GF-D8 (cell line): Measurements from ENCODE around the gene ESR2.
"Not testable (repeated sequence)": the region's sequence is repeated elsewhere in the genome, so short reads cannot be mapped to it uniquely, and the experiment has no call there.

Experiments used
- DNase-seq: peaks from one replicate; lab custom pipeline; 2025; lab: John Stamatoyannopoulos, UW

Gene ESR2

DNA sequence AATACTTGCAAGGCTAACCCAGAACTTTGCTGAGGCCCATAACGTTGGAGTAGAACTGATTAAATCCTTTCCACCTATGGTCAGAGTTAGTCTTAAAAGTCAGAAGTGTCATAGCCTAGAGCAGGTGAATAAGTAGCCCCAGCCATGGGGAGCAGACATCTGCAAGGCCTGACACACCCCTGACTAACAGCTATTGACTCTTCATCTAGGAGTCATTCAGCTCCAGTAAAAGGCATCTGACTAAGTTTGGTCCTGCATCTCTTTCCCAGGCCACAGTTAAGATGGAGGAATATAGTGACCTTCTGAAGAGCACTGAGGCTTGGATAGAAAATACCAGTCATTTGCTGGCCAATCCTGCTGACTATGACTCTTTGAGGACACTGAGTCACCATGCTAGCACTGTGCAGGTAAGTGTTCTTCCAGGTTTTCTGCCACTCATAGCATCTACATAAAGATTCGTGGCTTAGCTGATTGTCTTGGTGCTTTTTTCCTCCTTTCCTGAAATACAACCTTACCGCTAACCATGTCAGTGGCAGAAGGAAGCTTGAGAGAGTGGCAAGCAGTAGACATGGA is 212.9 kb downstream of the ESR2 start:
- DNase-seq = no peak

DNA sequence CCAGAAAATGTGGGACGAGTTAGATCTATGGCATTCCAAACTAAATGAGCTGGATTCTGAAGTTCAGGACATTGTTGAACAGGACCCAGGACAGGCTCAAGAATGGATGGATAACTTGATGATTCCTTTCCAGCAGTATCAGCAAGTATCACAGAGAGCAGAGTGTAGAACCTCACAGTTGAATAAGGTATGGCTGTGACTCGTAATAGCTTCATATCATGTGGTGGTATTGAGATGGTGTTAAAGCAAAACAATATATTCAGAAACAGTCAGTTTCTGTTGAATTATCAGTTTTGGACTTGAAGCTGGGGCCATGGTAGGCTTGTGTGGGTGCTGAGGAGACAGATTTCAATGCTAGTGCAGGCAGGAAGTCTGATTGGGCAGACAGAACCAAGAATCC is 213.7 kb downstream of the ESR2 start:
- DNase-seq = no peak

DNA sequence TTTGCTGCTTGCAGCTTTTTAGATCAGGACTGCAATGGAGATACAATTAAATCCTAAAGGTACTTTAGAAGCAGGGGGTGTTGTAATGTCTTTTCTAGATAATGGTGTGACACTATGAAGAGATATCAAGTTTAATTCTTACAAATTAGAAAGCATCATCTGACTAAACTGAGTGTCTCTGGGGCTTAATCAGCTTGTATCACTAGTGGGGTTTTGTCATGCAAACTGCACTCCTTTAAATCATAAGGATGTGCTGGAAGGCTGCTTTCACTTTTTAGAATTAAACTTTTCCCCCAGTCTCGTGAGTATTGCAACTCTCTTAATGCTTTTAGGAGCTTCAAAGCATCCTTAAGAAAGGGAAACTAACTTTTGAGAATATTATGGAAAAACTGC is 218.6 kb downstream of the ESR2 start:
- no peak for DNase-seq

- DNase-seq = no peak
These were observed 219.1 kb downstream of the ESR2 start for GRCh38 chr14:64074961-64075612.

- no peak for DNase-seq
These were observed 224.4 kb downstream of the ESR2 start for GRCh38 chr14:64069634-64070359.

- DNase-seq = no peak
These were observed 229.7 kb downstream of the ESR2 start for GRCh38 chr14:64064447-64064846.

DNA sequence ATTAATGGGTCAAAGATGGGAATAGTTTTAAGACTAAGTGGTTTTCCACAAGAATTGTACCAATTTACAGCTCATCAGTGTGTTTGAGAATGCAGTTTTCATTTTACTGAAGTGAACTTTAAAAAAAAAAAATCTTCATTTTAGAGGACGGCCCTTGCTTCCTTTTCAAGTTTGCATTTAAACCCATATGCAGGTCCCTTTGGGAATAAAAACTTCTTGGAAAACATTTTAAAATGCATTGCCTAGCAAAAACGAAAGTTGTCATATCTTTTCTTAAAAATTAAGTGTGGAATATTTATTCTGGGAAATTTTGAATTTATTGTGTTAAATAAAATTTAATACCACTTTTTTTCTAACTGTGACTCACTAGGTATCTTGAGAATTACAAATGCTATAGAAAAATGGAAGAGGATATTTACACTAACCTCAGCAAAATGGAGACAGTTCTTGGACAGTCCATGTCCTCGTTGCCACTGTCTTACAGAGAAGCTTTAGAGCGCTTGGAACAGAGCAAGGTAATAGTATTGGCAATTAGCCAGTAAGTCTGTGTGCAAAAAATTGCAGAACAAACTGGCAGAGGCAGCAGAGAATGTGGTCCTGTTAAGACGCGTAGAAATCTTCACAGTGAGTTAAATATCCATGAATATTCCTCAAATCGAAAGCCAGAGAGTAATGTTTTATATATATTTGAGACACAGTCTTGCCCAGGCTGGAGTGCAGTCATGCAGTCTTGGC is 231.6 kb downstream of the ESR2 start:
- no peak for DNase-seq

DNA sequence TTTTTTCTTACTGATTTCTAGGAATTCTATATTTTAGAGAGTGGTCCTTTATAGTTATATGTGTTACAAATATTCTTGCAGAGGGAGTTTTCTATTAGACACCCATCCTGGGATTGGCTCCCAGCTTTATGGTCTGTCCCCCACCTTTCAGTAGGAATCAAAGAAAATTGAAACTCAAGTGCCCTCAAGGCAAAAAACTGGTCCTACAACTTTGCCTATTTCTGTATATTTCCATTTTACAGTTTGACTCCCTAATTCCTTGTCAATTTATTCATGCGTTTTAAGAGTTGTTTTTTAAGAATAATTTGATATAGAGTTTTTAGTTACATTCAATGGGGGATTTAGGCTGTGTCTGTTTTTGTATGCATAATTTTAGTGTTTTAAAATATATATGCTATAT is 232.5 kb downstream of the ESR2 start:
- no peak for DNase-seq

DNA sequence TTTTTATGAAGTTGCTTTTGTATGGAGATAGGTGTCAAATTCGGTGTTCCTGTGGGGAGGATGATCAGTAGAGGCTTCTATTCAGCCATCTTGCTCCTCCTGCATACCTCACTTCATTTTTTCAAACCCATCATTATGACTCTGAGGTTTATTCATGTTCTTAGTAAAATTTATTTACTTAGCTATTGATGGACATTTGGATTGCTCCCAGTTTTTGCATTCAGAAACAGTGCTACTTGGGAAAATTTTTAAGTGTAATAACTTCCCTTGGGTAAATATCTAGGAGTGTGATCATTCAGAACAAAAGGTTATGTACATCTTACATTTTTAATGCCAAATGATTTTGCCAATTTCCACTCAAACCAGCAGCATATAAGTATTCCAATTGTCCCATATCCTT is 233.1 kb downstream of the ESR2 start:
- DNase-seq = no peak

GRCh38 chr14:64060648-64061096 is 233.5 kb downstream of the ESR2 start:
- DNase-seq = no peak

DNA sequence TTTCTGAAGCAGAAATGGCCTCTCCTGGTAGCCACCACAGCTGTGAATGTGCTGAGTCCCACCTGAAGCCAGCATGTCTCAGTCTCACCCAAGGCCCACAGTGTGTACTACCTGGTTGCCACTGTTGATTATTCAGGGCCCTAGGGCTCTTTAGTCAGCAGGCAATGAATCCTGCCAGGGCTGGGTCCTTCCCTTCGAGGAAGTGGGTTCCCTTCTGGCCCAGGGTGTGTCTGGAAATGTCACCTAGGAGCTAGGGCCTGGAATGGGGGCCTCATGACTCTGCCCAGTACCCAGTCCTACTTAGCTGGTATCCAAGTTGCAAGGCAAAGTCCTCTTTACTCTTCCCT is 234.0 kb downstream of the ESR2 start:
- DNase-seq = no peak

DNA sequence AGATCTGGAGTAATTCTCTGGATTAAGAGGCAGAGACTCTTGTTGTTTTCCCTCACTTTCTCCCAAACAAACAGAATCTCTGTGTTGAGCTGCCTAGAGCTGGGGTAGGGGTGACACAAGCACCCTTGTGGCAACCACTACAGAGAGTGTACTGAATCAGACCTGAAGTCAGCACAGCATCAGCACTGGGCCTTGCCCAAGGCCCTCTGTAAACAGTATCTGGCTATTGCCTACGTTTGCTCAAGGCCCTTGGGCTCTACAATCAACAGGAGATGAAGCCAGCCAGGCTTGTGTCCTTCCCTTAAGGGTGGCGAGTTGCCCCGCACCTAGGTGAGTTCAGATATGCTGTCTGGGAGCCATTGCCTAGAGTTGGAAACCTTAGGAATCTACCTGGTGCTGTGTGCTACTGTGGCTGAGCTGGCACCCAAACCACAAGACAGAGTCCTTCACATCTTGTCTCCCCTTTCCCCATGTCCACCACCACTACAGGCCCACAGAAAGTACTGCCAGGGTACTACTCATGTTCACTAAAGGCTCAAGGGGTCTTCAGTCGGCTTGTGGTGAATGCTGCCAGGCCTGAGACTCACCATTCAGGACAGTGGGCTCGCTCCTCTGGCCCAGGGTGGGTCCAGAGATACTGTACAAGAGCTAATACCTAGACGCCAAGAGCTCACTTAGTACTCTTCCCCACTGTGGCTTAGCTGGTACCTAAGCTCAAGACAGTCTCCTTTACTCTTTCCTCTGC is 234.5 kb downstream of the ESR2 start:
- DNase-seq = no peak

DNA sequence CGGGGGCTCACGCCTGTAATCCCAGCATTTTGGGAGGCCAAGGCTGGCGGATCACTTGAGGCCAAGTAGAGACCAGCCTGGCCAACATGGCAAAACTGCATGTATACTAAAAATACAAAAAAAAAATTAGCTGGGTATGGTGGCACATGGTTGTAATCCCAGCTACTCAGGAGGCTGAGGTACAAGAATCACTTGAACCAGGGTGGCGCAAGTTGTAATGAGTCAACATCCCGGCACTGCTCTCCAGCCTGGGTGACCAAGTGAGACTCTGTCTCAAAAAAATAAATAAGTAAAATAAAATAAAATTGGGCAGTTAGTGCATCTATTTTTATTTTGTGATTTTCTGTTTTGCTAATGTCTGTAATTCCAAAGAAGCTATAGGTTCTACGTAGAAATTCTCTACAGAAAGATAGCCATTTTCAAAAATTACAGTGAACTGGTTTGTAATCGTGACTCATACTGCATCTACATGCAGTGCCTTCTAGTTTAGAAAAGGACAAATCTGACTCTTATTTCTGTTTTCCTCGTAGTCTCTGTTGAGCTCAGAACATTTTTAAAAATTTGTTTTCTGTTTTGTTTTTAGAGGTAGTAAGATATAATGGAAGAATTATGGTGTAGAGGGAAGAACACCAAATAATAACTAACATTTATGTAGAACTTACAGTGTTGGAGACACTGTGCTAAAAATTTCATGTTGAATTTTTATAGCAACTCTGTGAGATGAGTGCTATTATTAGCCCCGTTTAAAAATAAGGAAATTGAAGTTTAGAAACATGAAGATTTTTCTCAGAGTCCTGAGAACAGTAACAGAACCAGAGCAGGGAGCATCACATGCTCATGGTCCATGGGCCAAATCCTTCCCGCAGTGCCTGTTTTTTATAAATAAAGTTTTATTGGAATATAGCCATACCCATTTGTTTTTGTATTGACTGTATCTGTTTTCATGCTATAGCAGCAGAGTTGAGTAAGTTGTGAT is 240.2 kb downstream of the ESR2 start:
- no peak for DNase-seq

GRCh38 chr14:64049616-64050381 is 244.4 kb downstream of the ESR2 start:
- no peak for DNase-seq

GRCh38 chr14:64045091-64045490 is 249.1 kb downstream of the ESR2 start:
- no peak for DNase-seq

DNA sequence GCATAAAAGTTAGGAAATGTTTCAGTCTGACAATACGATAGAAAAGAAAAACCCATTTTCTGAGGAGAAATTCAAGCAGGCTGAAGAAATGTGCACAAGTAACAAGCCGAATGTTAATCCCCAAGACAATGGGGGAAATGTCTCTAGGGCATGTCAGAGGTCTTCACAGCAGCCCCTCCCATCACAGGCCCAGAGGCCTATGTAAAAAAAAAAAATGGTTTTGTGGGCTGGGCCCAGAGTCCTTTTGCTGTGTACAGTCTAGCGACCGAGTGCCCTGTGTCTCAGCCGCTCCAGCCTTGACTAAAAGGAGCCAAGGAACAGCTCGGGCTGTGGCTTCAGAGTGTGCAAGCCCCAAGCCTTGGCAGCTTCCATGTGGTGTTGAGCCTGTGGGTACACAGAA is 250.9 kb downstream of the ESR2 start:
- not testable (repeated sequence) for DNase-seq

GRCh38 chr14:64040044-64040443 is 254.1 kb downstream of the ESR2 start:
- DNase-seq = no peak

DNA sequence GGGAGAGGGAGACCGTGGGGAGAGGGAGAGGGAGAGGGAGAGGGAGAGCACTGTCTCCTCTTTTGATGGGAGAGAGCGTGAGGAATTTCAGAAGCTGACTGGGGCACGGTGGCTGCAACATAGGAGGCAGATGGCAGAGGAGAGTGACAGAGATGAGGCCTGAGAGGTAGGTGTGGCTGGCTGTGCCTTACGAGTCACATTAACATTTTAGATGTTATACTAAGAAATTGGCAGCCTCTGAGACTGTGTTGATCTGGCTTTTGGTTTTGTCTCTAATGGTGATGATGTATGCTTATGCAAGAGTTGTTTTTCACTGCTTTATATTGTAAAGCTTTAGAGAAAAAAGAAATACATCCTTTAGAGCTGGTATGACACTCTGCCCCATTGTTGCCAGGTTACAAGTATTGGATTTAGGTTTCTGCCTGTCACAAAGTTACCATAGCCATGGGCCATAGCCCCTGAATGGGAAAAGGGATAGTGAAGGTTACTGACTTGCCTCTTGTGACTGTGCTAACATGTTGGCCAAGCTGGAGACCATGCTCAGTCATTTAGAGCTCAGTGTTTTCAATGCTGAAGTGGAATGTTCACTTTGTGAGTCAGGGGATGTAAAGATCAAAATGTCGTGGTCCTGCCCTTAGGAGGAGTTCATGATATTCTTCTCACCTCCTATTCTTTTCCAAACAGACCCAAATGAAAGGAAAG is 255.2 kb downstream of the ESR2 start:
- DNase-seq = no peak
